GM21619 (cell line): Measurements from ENCODE around the gene HAS3.

Source experiments
- ATAC-seq: cut with Tn5 transposase; IDR thresholded peaks from one replicate; pipeline ENCODE4 v1.9.1; 2021; ENCODE audit not compliant: unreplicated experiment

HAS3 gene

GRCh38 chr16:69089091-69089910 lies 16.2 kb upstream of the HAS3 start:
- no peak for ATAC-seq

GRCh38 chr16:69093974-69094373 lies 11.5 kb upstream of the HAS3 start:
- ATAC-seq: no peak

DNA sequence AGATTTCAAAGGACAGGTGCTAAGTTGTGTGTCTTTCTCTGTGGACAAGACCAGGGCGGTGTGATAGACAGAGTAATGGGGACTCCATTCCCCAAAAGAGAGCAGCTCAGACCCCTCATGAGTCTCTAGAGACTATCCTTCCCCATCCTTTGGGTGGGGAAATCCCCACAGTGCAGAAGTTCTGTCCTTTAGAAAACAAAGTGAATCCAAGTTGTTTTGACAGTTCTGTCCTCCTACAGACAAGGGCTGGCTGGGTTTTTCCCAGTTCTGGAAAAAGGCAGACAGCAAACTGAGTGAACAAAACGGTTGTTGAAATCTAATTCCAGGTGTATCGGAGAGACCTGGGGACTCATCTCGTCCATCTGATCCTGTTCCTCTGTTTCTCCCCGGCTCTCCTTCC lies 11.0 kb upstream of the HAS3 start:
- ATAC-seq: no peak

DNA sequence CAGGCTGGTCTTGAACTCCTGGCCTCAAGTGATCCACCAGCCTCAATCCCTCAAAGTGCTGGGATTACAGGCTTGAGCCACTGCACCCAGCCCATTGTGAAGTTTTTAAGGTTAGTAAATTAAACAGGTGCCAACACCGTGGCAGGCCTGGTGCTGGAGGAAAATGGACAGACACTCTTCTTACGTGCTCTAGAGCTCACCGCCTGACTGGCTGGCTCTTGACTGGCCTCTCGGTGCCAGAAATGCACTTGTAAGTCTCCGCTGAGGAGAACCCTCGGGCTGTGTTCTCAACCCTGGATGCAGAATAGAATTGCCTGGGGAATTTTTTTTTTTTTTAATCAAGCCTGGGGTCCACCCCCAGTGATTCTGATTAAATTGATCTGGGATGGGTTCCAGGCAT lies 10.3 kb upstream of the HAS3 start:
- ATAC-seq: no peak

DNA sequence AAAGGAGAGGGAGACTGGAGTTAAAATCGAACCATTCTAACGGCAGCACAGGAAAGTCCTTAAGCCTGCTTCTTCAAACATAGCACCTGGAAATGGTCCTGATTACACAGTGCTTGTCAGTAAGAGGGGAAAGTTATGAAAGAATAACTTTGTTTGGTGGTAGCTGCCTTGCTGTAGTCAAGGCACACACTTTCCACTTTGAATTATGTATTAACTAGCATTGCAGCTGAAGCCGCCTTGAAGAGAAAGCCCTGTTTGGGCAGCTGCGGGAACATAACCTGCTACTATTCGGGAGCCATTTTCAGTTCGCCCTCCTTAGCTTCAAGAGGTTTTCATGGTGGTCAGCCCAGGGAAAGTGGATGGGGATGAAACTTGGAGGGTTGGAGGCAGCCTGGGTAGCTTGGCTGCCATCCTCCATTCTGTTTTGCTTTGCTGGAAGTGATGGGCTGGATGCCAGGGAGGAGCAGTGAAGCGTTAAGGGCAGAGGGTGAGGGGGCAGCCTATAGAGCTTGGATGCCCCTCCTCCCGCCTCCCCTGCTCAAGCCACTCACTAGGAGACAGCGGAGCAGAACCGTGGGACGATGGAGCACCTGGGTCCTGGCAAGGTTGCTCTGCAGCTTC lies 5.3 kb upstream of the HAS3 start:
- no peak for ATAC-seq

DNA sequence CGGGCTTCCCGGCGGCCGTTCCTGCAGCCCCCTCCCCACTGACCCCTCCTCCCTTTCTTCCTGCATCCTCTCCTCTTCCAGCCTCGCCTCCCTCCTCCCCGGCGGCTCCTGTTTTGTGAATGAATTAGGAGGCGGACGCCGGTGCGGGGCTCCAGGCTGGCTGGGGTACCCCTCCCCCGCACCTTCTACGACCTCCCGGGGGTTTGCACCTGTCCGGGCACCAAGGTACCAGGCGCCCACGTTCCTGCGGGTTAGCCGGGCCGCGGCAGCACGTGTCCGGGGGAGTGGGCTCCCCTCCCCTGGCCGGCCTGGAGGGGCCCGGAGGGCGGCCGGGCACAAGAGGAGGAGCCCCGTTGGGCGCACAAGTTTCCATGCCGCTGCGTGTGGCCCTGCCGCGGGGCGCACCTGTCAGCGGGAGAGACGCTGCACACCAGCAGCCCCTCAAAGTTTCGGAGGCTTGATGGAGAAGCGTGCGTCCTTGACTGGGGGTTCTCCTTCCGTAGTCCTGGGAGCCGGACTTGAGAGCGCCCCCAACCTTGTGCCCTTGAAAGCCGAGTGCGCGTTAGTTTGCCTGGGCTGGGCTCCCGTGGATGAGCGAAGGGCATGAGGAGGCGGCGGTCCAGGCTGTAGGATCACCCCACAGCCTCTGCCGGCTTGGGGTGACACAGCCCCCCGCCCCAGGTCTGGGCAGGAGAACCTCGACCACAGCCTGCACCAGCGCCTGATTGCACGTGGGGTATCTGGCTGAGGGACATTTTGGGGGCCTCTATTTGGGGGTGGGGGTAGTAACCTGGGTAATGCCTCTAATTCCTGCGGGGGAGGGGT lies 1.2 kb downstream of the HAS3 start:
- no peak for ATAC-seq

DNA sequence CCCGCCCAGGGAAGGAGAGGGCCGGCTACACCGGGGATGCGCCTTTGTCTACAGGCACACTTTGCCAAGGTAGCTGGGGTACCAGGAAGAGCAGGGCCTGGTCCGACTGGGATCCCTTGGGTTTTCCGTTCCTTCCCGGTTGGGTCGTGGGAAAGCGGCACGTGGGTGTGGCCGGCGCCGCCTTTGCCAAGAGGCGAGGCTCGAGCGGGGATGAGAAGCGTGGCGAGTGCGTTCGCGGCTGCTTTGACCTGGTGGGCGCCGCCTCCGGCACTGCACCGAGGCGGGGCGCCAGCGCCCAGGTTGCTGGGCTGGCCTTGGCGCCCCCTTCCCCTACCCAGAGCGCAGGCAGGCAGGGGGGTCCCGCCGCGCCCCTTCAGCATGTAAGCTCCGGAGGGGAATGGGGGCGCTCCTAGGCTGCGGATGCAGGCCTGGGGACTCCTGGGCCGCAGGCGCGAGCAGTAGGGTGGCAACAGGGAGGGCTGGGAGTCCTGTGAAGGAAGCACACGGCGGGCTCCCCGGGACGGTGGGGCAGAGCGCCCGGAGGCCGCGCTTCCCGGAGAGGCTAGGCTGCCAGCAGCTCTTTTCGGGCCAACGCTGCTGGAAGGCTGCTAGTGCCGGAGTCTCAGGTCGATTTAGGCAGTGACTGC lies 2.0 kb downstream of the HAS3 start:
- ATAC-seq: no peak

DNA sequence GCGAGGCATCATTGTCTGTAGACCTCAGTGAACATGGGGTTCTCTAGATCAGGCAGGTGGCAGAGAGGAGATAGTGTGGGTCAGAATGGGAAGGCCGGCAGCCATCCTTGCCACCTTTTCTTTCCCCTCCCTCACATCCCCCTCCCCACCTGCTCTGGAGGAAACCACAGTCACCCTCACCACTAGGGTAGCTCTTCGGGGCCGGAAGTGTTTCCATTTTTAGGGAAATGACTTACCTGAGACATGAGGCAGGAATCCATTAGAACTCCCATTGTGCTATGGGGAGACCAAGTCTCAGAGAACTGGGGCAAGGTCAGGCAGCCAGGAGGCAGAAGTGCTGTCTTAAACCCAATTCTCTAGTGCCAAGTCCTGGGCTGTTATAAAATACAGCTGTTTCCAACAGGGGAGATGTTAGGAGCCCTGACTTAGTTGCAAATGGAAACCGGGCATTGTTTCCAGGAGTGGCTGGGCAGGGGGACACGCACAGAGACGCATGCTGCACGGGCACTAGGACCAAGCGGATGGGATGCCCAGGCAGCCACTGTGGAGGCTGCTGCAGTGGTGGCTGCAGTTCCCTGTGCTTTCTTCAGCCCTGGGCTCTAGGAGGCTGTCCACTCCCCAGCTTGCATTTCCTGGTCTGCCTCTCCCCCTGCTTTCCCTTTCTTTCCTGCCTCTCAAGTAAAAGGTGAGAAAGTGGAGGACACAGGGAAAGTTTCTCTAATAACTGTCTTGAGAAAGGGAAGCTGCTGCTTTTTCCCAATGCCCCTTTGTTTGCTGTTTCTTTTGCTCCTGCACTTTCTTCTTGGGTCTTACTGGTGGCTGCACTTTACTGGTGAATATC lies 2.8 kb downstream of the HAS3 start:
- no peak for ATAC-seq

DNA sequence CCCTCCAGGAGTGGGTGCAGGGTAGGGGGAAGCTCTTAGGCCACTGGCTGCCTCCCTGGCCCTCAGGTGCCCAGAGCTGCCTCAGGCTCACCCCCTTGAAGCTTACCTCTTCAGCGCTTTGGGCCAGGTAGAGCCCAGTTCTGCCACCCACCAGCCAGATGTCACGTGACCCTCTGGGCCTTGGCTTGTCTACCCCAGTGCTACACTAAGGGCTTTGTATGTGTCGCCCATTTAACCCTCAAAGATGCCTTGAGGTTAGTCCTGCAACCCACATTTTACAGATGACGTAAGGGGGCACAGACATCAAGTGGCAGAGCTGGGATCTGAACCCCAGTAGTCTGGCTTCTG lies 3.4 kb downstream of the HAS3 start:
- no peak for ATAC-seq

DNA sequence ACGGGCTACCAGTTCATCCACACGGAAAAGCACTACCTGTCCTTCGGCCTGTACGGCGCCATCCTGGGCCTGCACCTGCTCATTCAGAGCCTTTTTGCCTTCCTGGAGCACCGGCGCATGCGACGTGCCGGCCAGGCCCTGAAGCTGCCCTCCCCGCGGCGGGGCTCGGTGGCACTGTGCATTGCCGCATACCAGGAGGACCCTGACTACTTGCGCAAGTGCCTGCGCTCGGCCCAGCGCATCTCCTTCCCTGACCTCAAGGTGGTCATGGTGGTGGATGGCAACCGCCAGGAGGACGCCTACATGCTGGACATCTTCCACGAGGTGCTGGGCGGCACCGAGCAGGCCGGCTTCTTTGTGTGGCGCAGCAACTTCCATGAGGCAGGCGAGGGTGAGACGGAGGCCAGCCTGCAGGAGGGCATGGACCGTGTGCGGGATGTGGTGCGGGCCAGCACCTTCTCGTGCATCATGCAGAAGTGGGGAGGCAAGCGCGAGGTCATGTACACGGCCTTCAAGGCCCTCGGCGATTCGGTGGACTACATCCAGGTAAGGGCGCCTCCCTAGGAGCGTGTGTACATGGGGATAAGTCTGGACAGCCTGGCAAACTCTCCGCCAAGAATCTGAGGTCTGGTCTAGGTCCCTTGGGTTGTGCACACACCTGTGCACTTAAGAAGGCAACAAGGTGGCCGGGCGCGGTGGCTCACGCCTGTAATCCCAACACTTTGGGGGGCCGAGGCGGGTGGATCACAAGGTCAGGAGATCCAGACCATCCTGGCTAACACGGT lies 4.2 kb downstream of the HAS3 start:
- ATAC-seq: no peak

DNA sequence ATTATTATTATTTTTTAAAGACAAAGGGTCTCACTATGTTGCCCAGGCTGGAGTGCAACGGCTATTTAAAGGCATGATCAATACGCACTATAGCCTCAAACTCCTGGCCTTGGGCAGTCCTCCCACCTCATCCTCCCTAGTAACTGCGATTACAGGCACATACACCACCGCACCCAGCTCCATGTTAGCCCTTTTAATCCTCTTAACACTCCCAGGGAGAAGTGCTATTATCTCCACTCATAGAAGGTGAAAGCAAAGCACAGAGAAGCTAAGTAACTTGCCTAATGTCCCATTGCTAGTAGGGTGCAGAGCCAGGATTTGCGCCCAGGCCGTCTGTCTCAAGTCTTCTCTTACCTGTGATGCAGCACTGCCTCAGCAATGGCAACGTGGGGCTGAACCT lies 5.0 kb downstream of the HAS3 start:
- no peak for ATAC-seq

DNA sequence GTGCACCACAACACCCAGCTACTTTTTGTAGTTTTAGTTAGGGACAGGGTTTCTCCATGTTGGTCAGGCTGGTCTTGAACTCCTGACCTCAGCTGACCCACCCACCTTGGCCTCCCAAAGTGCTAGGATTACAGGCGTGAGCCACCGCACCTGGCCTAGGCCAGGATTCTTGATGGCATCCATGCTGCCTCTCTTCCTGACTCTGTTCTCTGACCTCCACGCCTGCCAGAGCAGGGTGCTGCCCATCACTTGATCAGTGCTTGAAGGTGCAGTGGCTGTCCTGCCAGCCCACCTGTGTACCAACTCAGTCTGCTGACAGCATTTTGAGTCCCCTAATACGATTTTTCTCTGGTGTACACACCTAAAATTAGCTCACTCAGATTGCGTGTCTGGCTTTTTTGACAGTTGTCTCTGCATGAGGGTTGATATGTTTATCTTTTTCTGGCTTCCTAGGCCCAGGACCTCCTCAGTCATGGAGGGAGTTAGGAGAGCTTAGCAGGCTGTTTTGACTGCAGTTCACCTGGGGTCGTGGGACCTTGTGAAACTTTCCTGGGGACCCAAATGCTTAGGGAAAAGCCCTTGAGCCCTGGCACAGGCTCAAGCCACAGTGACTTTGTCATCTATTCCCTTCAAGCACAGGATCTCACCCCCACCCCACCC lies 5.9 kb downstream of the HAS3 start:
- ATAC-seq: no peak

GRCh38 chr16:69111876-69112230 lies 6.4 kb downstream of the HAS3 start:
- no peak for ATAC-seq

- no peak for ATAC-seq
Measured at GRCh38 chr16:69112285-69113129, 7.1 kb downstream of the HAS3 start.

DNA sequence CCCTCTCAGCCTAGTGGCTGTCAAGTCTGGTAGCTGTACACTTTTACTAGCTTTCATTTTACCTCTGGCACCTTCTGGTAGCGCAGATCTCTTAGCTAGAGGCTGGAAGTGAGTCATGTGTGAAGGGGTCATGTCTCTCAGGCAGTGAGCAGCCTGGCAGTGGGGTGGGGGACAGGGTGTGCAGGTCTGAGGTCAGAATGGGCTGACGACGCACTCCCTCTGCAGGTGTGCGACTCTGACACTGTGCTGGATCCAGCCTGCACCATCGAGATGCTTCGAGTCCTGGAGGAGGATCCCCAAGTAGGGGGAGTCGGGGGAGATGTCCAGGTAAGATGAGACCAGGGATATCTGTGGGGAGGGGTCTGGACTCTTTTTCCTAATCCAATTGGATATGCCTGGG lies 7.8 kb downstream of the HAS3 start:
- ATAC-seq: no peak

DNA sequence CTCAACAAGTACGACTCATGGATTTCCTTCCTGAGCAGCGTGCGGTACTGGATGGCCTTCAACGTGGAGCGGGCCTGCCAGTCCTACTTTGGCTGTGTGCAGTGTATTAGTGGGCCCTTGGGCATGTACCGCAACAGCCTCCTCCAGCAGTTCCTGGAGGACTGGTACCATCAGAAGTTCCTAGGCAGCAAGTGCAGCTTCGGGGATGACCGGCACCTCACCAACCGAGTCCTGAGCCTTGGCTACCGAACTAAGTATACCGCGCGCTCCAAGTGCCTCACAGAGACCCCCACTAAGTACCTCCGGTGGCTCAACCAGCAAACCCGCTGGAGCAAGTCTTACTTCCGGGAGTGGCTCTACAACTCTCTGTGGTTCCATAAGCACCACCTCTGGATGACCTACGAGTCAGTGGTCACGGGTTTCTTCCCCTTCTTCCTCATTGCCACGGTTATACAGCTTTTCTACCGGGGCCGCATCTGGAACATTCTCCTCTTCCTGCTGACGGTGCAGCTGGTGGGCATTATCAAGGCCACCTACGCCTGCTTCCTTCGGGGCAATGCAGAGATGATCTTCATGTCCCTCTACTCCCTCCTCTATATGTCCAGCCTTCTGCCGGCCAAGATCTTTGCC lies 9.0 kb downstream of the HAS3 start:
- no peak for ATAC-seq

GRCh38 chr16:69114976-69115355 lies 9.5 kb downstream of the HAS3 start:
- no peak for ATAC-seq

DNA sequence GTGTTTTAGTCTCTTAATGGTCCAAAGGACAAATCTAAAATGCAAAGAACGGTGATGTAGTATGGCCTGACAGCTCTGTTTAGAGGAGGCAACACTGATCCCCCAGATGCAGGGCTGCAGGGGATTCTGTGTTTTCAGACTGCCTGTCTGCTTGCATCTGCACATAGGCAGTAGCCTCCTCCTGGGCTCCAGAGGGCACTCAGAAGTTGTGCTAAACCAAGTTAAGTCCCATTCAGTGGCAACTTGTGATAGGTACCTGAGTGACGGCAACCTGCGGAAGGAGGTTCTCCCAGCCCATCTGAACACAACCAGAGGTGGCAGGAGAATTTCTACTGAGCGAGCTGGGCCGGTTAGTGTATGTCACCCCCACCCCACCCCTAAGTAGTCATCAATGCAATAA lies 9.9 kb downstream of the HAS3 start:
- no peak for ATAC-seq
